Right lobe of liver (tissue), 4 donors: ENCODE data around the gene MFSD12.

Experiments used
- CTCF ChIP-seq, 4 donors: fragments of 200-600 bp in 3 of 4; fragments of 450-650 bp in 1 of 4; IDR thresholded peaks; one replicate each; pipeline versions ENCODE4 v1.5.1 to v1.8.0; 2016 to 2022; ENCODE audit warnings: antibody characterized with exemption in 4 of 4, mild to moderate bottlenecking in 2 of 4
- POLR2A ChIP-seq: fragments of 450-650 bp; IDR thresholded peaks from one replicate; pipeline ENCODE4 v1.6.1; 2017; ENCODE audit warnings: antibody characterized with exemption, mild to moderate bottlenecking
- donor health status: DM: no; HTN: no; CAD: no.
- donor health status: DM: no; HTN: no; CAD: no.
- donor health status: DM: no; HTN: yes; CAD: no.

GRCh38 chr19:3591876-3592613 is 34.7 kb upstream of the MFSD12 start:
- TF ChIP-seq CTCF (IDR thresholded peaks at IDR 0.05) (no peak), POLR2A (no peak)
